DMS53 treated with DMSO at 0.1 percent for 48 hours (cell line): Measurements from ENCODE around the gene G6PC1.
"Not testable (repeated sequence)": the region's sequence is repeated elsewhere in the genome, so short reads cannot be mapped to it uniquely, and the experiment has no call there.

Source experiments
- DNase-seq: peaks from one replicate; lab custom pipeline; 2025; ENCODE audit not compliant: unreplicated experiment; lab: John Stamatoyannopoulos, UW

G6PC1 gene

DNA sequence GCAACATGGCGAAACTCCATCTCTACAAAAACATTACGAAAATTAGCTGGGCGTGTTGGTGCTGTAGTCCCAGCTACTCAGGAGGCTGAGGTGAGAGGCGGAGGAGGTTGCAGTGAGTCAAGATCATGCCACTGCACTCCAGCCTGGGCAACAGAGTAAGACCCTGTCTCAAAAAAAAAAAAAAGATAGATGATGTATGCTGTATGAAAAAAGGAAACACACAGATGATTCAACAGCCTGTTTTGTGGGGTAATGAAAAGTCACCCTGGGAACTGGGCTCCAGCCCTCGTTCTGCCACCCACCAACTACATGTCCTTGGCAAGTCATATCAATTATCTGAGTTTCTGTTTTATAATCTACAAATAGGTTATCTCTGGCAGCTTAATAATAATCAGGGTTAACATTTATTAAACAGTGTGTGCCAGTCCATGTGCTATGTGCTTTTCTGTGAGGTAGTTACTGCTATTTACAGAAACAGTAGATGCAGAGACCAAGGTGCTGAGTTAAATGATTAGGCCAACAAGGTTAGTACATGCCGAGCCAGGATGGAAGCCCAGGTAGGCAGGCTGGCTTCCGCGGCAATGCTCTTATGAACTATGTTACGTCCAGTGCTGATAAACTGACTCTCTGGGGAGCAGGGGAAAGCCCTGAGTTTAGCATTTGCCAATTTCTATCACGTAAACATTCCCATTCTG is 1.1 kb downstream of the G6PC1 start:
- no peak for DNase-seq

DNA sequence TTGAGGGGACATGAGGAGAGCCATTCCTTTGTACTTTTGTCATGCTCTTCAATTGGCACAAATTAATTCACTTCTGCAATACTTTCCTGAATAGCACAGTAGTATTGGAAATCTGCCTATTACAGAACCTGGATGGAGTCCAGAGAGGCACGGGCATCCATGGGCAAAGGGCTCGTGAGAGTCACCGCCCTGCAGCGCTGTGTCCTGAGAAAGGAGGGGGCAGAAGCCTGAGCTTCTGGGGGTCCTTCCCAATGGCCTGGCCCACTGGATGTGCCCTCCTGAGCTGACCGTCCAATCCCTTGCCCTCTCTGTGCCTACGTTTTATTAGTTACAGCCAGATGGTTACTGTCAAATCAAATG is 3.5 kb downstream of the G6PC1 start:
- DNase-seq, result no peak

DNA sequence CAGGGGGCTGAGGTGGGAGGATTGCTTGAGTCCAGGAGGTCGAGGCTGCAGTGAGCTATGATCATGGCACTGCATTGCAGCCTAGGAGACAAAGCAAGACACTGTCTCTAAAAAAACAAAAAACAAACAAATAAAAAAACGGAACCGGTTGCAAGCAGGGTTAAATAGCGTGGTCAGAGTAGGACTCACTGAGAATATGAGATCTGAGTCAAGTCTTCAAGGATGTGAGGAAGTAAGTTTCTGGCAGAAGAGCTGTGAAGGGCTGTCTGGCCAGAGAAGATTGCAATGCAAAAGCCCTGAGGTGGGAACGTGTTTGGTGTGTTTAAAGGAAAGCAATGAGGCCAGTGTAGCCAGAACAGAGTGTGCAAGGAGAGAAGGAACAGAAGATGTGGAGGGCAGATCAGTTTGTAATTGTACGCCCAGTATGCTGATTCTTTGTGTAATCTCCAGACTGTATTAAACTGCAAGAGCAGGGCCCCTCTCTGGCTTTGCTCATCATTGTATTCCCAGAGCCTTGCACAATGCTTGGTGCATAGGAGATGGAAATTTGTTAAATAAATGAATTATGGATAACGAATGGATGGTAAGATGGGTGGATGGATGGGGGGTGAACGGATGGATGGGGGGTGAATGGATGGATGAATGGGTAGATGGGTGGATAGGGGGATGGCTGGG is 6.3 kb downstream of the G6PC1 start:
- DNase-seq, result no peak

DNA sequence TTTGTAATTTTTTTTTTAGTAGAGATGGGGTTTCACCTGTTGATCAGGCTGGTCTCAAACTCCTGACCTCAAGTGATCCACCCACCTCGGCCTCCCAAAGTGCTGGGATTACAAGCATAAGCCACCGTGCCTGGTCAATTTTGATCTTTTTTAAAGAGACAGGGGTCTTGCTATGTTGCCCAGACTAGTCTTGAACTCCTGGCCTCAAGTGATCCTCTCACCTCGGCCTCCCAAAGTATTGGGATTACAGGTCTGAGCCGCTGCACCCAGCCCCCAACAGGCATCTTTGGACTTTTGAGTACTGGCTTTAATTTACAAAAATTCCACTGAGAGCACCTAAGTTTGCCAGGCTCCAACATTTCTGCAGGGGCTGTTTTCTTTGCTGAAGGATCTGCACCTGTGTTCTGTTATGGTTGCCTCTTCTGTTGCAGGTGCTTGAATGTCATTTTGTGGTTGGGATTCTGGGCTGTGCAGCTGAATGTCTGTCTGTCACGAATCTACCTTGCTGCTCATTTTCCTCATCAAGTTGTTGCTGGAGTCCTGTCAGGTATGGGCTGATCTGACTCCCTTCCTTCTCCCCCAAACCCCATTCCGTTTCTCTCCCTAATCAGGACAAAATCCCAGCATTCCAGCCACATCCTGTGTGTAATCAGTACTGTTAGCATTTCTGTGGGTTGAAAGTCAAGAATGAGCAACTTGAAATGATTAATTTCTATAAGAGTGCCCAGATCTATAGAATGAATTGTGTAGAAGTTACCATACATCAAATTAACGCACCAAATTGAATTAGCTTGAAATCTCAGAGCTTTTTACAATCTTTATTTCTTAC is 8.5 kb downstream of the G6PC1 start:
- DNase-seq, result no peak

DNA sequence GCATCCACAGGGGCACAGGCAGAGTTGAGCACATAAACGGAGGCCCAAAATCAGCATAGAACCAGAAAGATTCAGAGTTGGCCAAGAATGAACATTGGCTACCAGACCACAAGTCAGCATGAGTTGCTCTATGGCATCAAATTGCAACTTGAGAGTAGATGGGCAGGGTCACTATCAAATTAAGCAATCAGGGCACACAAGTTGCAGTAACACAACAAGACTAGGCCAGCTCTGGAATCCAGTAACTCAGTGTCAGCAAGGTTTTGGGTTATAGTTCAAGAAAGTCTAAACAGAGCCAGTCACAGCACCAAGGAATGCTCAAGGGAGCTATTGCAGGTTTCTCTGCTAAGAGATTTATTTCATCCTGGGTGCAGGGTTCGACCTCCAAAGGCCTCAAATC is 12.9 kb downstream of the G6PC1 start:
- DNase-seq, result no peak

DNA sequence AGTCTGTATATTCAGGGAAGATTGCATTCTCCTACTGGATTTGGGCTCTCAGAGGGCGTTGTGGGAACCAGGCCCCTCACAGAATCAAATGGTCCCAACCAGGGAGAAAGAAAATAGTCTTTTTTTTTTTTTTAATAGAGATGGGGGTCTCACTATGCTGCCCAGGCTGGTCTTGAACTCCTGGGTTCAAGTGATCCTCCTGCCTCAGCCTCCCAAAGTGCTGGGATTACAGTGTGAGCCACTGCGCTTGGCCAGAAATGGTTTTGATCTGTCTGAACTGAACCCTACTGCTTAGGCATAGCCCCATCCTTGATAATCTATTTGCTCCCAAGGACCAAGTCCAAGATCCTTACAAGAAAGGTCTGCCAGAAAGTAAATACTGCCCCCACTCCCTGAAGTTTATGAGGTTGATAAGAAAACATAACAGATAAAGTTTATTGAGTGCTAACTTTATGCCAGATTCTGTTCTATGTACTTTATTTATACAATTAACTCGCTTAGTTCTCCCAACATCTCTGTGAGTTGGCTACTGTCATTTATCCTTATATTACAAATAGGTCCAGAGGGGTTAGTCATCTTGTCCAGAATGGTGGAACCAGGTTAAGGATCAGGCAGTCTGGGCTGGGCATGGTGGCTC is 13.5 kb downstream of the G6PC1 start:
- no peak for DNase-seq

DNA sequence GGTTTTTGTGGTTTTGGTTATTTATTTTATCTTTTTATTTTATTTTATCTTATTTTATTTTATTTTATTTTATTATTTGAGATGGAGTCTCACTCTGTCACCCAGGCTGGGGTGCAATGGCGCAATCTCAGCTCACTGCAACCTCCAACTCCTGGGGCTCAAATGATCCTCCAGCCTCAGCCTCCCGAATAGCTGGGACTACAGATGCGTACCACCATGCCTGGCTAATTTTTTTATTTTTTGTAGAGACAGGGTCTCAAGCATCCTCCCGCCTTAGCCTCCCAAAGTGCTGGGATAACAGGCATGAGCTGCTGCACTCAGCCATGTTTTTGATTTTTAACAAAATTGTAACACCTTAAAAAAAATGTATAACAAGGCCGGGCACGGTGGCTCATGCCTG is 14.7 kb downstream of the G6PC1 start:
- not testable (repeated sequence) for DNase-seq

DNA sequence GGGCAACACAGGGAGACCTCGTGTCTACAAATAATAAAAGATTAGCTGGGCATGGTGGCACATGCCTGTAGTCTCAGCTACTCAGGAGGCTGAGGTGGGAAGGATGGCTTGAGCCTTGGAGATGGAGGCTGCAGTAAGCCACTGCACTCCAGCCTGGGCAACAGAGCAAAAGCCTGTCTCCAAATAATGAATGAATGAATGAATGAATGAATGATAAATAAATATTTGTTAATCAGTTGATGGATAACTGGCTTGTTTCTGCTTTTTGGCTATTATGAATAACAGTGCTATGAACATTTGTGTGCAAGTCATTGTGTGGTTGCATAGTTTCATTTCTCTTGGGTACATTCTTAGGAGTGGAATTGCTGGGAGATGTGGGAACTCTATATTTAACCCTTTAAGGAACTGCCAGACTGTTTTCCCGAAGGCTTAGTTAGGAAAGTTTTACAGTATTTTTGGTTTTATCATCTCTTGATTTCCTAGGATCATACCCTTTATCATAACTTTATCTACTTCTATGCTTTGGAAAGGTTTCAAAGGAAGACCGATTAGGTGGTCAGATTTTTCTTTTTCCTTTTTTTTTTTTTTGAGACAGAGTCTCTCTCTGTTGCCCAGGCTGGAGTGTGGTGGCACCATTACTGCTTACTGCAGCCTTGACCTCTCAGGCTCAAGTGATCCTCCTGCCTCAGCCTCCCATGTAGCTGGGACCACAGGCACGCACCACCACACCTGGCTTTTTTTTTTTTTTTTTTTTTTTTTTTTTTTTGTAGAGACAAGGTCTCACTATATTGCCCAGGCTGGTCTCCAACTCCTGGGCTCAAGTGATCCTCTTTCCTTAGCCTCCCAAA is 16.0 kb downstream of the G6PC1 start:
- not testable (repeated sequence) for DNase-seq

DNA sequence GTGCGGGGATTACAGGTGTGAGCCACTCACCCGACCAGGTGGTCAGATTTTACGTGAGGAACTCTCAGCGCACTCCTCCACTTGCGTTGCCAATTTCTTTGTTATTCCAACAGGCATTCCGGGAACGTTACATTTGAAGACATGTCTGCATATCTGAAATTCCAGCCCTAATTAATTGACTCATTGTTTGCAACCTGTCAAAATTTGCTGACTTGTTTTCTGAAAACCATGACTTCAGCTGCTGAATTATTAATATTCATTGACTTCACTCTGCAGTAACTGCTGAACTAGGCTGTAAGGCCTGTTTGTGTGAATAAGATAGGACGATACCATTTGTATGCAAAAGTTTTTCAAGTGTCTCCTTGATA is 16.6 kb downstream of the G6PC1 start:
- DNase-seq, result no peak

DNA sequence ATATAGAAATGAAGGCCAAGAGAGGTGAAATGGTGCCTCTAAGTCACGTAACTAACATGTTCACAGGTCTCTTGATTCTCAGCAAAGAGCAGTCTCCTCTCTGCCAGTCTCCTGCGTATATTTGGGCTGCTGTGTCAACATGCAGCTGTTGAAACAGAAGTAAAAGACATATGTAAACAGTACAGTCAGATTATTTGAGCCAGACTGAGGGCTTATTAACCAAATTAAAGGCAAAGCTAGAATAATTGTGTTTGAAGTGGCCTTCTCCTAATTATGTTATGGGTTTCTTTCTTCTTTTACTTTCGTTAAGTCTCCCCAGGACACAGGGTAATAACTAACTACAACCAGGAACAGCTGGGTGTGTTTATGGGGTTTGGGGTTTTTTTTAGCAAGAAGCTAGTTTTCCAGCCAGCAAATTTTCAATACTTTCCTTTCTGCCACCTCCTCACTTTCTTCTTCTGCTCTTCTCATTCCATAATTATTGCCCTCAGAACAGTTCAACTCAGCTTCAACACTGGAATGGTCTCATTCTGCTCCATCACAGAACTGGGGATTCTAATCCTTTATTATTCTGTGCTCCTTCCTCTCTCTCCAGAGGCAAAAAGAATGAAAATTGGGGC is 18.4 kb downstream of the G6PC1 start:
- peak; percentile 56 for DNase-seq

DNA sequence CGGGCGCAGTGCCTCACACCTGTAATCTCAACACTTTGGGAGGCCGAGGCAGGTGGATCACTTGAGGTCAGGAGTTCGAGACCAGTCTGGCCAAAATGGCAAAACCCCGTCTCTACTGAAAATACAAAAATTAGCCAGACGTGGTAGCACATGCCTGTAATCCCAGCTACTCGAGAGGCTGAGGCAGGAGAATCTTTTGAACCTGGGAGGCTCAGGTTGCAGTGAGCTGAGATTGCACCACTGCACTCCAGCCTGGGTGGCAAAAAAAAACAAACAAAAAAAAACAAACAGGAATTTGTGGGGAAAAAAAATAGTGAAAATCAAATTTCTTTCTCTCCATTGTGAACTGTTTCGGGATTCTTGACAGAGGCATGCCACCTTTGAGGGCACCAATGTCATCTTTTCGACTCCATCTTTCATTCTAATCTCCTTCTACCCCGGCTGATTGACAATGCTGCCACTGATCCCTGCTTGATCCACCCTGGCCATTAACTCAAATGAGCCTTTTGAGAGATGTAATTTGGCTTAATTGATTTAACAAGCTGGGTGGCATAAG is 19.0 kb downstream of the G6PC1 start:
- DNase-seq, result not testable (repeated sequence)

DNA sequence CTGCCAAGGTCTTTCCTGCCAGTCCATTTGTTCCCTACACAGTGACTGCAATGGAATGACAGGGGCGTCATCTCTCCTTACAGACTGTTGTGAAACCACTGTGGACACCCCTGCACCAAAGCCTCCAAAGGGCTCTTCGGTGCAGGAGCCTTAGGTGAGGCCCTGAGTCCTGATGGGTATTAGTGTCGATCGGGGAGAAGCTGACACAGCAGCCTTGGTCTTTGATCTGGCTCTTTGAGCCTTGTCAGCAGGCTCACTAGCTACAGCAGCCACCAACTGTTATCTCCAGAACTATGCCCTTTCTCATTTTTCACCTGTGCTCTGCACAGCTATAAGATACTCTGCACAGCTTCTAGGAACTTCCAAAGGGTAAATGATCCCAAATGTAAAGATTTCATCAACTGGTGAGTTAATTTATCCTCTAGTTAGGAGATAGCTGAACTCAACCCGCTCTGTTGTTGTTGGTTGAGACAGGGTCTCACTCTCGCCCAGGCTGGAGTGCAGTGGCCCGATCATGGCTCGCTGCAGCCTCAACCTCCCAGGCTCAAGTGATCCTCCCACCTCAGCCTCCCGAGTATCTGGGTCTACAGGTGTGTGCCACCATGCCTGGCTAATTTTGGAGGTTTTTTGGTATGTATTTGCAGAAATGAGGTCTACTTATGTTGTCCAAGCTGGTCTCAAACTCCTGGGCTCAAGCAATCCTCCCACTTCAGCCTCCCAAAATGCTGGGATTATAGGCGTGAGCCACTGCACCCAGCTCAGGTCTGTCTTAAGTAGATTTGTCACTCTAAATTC is 19.7 kb downstream of the G6PC1 start:
- DNase-seq, result no peak

DNA sequence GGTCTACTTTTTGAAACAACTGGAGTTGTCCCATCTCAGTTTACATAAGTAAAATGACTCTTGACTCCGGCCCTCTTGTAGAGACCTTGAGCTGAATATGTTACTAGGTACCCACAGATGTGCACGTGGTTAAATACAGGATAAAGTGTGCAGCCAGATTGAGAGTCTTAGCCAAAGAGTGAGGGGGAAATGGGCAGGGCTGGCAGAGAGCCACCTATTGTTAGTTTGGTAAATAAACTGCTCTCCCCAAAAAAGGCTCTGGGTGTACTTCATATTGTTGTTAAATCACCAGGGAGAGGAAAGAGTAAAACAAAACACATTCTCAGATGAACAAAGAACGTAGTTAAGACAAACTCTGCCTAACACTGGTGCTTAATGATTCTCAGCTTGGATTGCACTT is 20.3 kb downstream of the G6PC1 start:
- DNase-seq, result no peak

DNA sequence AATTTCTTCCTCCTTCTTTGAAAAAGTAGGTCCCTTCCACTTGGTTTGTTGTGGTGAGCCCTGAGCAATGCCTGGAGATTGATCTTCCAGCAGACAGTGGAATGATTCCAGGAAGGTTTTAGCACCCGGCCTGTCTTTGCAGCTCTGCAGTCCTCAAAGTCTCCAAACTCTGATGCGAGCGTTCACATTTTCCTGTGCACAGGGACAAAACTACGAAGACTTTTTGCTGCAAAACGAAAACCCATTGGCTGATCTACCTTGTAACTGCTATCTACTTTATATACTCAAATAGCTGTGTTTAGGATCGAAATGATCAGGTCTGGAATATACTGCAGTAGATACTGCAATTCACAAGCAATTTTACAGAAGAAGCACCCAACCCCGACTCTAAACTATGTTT is 21.7 kb downstream of the G6PC1 start:
- no peak for DNase-seq

DNA sequence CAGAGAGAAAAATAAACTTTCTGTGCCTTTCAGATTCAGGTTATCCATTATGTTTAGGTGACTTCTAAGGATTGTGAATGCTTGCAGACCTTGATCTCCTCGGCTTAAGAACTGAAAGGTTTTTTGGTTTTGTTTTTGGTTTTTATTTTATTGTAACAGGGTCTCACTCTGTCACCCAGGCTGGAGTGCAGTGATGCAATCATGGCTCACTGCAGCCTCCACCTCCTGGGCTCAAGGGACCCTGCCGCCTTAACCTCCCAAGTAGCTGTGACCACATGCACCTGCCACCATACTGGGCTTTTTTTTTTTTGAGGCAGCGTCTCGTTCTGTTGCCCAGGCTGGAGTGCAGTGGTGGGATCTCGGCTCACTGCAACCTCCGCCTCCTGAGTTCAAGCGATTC is 22.9 kb downstream of the G6PC1 start:
- not testable (repeated sequence) for DNase-seq

DNA sequence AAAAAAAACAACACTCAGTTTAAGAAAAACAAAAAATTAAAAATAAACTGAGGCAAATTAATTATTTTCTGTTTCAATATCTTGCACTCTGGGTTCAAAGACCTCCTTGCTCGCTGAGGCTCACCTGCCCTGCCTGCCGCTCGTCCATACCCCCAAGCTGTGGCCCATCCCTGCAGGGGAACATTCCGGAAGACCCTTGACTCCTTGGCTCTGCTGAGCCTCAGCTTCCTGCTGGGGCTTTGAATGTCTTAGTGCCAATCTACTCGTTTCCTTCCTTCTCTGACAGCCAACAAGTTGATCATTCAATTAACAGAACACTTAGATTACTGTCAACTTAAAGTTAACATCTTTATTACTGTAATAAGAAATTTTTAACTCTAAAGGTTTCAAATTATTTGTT is 24.3 kb downstream of the G6PC1 start:
- no peak for DNase-seq

DNA sequence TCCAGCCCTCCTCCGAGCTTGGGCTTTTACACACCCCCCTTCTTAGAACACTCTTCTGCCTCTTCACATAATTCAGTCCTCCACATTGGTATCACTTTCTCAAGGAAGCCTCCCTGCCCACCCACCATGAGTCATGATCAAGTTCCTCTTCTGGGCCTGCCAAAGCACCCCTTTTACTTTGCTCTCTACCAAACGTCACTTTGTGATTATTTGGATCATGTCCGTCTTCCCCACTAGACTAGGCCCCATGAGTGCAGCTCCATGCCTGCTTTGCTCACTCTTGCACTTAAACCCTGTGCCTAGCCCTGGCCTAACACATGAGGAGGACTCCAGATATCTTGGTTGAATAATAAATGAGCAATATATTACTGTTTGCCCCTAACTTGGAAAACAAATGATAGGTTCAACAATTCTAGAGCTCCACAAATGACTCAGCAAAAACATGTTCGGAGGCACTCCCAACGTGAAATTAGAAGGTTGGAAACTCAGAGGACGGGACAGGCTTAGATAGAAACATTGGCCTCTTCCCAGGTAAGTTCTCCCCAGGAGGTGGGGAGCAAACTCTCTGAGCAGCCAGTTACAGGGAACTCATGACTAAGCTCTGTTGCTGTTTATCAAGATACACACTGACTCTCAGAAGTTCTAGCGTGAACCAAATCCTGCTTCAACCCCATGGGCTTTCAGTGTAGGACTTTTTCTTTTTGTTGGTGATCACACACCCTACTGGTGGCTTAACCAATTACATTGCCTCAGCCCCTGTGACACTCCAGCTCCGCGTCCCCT is 28.3 kb downstream of the G6PC1 start:
- DNase-seq, result peak; percentile 72

DNA sequence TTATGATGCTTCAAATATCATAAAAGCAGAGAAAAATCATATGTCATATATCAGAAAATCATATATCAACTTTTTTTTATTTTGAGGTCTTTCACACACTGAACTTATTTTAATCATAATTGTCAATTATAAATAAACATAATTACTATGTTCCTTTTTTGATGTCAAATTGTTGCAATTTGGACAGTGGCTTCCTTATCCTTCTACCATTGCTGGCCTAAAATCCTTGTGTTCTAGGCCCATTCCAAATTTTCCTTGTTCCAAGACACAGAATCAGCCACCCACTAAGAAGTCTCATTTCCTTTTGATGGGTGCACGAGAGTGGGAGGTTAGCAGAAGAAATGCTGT is 28.9 kb downstream of the G6PC1 start:
- DNase-seq, result no peak
